SK-N-SH (cell line): Measurements from ENCODE around the gene OSBPL5.

ENCODE experiments used
- MXI1 ChIP-seq: IDR thresholded peaks from 2 replicates; pipeline ENCODE4 v1.6.1; 2012; ENCODE audit warnings: mild to moderate bottlenecking, low read depth, low read length, improper control_type of control experiment
- RAD21 ChIP-seq: IDR thresholded peaks from 2 replicates; pipeline ENCODE4 v1.6.1; 2012; ENCODE audit warnings: mild to moderate bottlenecking, low read length
- TF ChIP-seq, protein P1 (sequence below): fragments of 200-600 bp; sonication (generic); IDR thresholded peaks from 2 replicates; pipeline ENCODE4 v1.6.1; 2017; ENCODE audit warnings: antibody characterized with exemption, mild to moderate bottlenecking, moderate library complexity

DNA sequence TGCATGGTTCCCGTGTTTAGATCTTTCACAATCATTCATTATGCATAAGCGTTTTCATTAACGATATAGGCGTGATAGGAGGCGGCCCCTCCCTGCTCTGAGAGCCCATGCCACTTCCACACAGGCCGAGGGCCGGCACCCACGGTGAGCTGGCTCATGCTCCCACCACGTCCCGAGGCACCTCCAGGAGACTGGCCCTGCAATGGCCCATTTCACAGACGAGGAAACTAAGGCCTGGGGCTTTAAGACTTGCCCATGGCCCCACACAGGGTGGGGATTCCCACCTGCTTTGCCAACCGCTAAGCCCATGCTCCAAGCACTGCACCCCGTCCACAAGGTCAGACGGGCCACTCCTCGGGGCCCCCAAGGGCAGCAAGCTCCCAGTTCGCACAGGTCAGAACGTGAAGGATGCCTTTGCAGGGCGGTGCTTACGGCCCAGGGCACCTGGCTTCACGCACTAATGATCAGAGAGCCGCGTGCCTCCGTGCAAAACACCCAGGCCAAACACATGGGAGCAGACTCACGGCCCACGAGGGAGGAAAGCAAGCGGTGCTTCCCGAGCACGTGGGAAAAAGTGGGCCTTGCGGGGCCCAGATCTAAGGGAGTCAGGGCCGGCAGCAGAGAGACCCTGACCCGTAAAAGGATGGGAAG lies 8.3 kb downstream of the OSBPL5 start:
- TF ChIP-seq RAD21 (no peak), MXI1 (no peak)
- TF ChIP-seq, protein P1, sequence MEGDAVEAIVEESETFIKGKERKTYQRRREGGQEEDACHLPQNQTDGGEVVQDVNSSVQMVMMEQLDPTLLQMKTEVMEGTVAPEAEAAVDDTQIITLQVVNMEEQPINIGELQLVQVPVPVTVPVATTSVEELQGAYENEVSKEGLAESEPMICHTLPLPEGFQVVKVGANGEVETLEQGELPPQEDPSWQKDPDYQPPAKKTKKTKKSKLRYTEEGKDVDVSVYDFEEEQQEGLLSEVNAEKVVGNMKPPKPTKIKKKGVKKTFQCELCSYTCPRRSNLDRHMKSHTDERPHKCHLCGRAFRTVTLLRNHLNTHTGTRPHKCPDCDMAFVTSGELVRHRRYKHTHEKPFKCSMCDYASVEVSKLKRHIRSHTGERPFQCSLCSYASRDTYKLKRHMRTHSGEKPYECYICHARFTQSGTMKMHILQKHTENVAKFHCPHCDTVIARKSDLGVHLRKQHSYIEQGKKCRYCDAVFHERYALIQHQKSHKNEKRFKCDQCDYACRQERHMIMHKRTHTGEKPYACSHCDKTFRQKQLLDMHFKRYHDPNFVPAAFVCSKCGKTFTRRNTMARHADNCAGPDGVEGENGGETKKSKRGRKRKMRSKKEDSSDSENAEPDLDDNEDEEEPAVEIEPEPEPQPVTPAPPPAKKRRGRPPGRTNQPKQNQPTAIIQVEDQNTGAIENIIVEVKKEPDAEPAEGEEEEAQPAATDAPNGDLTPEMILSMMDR = no peak
